Activated naive CD4-positive, alpha-beta T cell treated with anti-CD3 and anti-CD28 coated beads, Interleukin-2, amount 50 U/mL, for 72 hours (primary cell): Measurements from ENCODE around the gene JAGN1. TPM values are rescaled to one million over a fixed set of nuclear protein-coding genes. Genes with fewer than 3 reads are reported as not detected.
"Not testable (repeated sequence)": the region's sequence is repeated elsewhere in the genome, so short reads cannot be mapped to it uniquely, and the experiment has no call there.

Experiments used
- ATAC-seq, 2 donors: fragments of 150-1000 bp; cut with Tn5 transposase; 2 replicates each; pipeline ENCODE4 v1.10.0; 2021; ENCODE audit warnings: mild to moderate bottlenecking in 2 of 2, moderate library complexity in 2 of 2
- DNase-seq, 2 donors: peaks; one replicate each; pipeline ENCODE4 v3.0.0; 2021 to 2022; ENCODE audit warnings: low spot score in 2 of 2
- H3K27ac Mint-ChIP-seq, 2 donors: one replicate each; pipeline ENCODE4 v1.8.0; 2022; ENCODE audit warnings: mild to moderate bottlenecking in 2 of 2, mixed read lengths in 2 of 2
- H3K36me3 Mint-ChIP-seq, 2 donors: one replicate each; pipeline ENCODE4 v1.8.0; 2022; ENCODE audit warnings: mixed read lengths in 2 of 2
- H3K9me3 Mint-ChIP-seq, 2 donors: one replicate each; pipeline ENCODE4 v1.8.0; 2022; ENCODE audit warnings: mixed read lengths in 2 of 2
- total RNA-seq, 2 donors: library from RNA; stranded (reverse); gene quantifications; one replicate each; pipeline ENCODE4 v1.2.3, GENCODE V29; 2022

The JAGN1 gene
- total RNA-seq, result 10 to 100 TPM in 1 of 2 donors, 1 to 10 TPM in 1; 7.5 to 34.4 TPM

GRCh38 chr3:9890249-9891071 lies at the start of gene JAGN1:
Gene JAGN1, plus strand, starts transcription at chr3:9890610. Its CDS starts 113 bp downstream, at chr3:9890723.
- Mint-ChIP-seq H3K27ac (peak within 1 kb of the TSS; percentile 96 to 97), H3K9me3 (peaks cover 4 to 15% of the 10 kb centered on the region in 2 donors), H3K36me3 (peaks cover 42% of the 10 kb centered on the region in 2 donors)
- DNase-seq (peak; percentile 85 to 87), ATAC-seq (peak; percentile 88 to 89)

GRCh38 chr3:9841015-9841414 lies 49.4 kb upstream of the JAGN1 start:
- Mint-ChIP-seq H3K36me3 (peaks cover 24 to 28% of the 10 kb centered on the region in 2 donors), H3K9me3 (no peaks in the 10 kb centered on the region), H3K27ac (peak overlapping the region in 1 of 2 donors; percentile 10)
- ATAC-seq (no peak), DNase-seq (no peak)

- no peaks in the 10 kb centered on the region for H3K9me3 Mint-ChIP-seq
- H3K36me3 Mint-ChIP-seq, result peaks cover 24 to 28% of the 10 kb centered on the region in 2 donors
- H3K27ac Mint-ChIP-seq, result peak within 1 kb of the TSS; percentile 91 to 96
- peak; percentile 97 to 100 for DNase-seq
- peak; percentile 97 for ATAC-seq
Observed at GRCh38 chr3:9843715-9844438, 46.5 kb upstream of the JAGN1 start, which contains the start of gene RPUSD3. Gene RPUSD3, minus strand, starts transcription at chr3:9844008. Its CDS starts 18 bp downstream, at chr3:9843990.

GRCh38 chr3:9846231-9846630 lies 44.2 kb upstream of the JAGN1 start:
- H3K9me3 Mint-ChIP-seq, result no peaks in the 10 kb centered on the region
- DNase-seq (no peak), ATAC-seq (no peak)
- peaks cover 19 to 20% of the 10 kb centered on the region in 2 donors for H3K36me3 Mint-ChIP-seq
- peak overlapping the region; percentile 56 to 85 for H3K27ac Mint-ChIP-seq

- ATAC-seq (no peak), DNase-seq (no peak)
- Mint-ChIP-seq H3K36me3 (peaks cover 12 to 14% of the 10 kb centered on the region in 2 donors), H3K27ac (no peak overlapping the region), H3K9me3 (no peaks in the 10 kb centered on the region)
Observed at GRCh38 chr3:9846931-9847488, 43.4 kb upstream of the JAGN1 start.

- DNase-seq, H3K9me3 Mint-ChIP-seq, ATAC-seq, H3K27ac Mint-ChIP-seq, H3K36me3 Mint-ChIP-seq: not testable (repeated sequence)
Observed at GRCh38 chr3:9847870-9848269, 42.5 kb upstream of the JAGN1 start.

- not testable (repeated sequence) for ATAC-seq, H3K9me3 Mint-ChIP-seq, DNase-seq, H3K36me3 Mint-ChIP-seq
- peak overlapping the region in 1 of 2 donors; percentile 15 for H3K27ac Mint-ChIP-seq
Observed at GRCh38 chr3:9848860-9849259, 41.5 kb upstream of the JAGN1 start.

- ATAC-seq, H3K9me3 Mint-ChIP-seq, DNase-seq, H3K27ac Mint-ChIP-seq, H3K36me3 Mint-ChIP-seq: not testable (repeated sequence)
Observed at GRCh38 chr3:9851383-9851782, 39.0 kb upstream of the JAGN1 start.

- ATAC-seq, DNase-seq, H3K9me3 Mint-ChIP-seq, H3K36me3 Mint-ChIP-seq, H3K27ac Mint-ChIP-seq: not testable (repeated sequence)
Observed at GRCh38 chr3:9851926-9852325, 38.5 kb upstream of the JAGN1 start.

- Mint-ChIP-seq H3K36me3 (no peaks in the 10 kb centered on the region), H3K27ac (no peak overlapping the region), H3K9me3 (no peaks in the 10 kb centered on the region)
- ATAC-seq, result no peak
- no peak for DNase-seq
Observed at GRCh38 chr3:9852528-9852927, 37.9 kb upstream of the JAGN1 start.

- ATAC-seq, DNase-seq, H3K9me3 Mint-ChIP-seq, H3K36me3 Mint-ChIP-seq: not testable (repeated sequence)
- peak overlapping the region in 1 of 2 donors; percentile 44 for H3K27ac Mint-ChIP-seq
Observed at GRCh38 chr3:9854291-9854940, 36.0 kb upstream of the JAGN1 start.

GRCh38 chr3:9855594-9855993 lies 34.8 kb upstream of the JAGN1 start:
- DNase-seq (no peak), ATAC-seq (no peak)
- no peaks in the 10 kb centered on the region for H3K9me3 Mint-ChIP-seq
- H3K36me3 Mint-ChIP-seq, result no peaks in the 10 kb centered on the region
- H3K27ac Mint-ChIP-seq, result peak overlapping the region in 1 of 2 donors; percentile 72

GRCh38 chr3:9859530-9860025 lies 30.8 kb upstream of the JAGN1 start:
- Mint-ChIP-seq H3K36me3 (no peaks in the 10 kb centered on the region), H3K9me3 (no peaks in the 10 kb centered on the region), H3K27ac (peak overlapping the region in 1 of 2 donors; percentile 9)
- ATAC-seq, result no peak
- no peak for DNase-seq

GRCh38 chr3:9861201-9861600 lies 29.2 kb upstream of the JAGN1 start:
- no peak overlapping the region for H3K27ac Mint-ChIP-seq
- DNase-seq, result no peak
- H3K9me3 Mint-ChIP-seq, result no peaks in the 10 kb centered on the region
- H3K36me3 Mint-ChIP-seq, result no peaks in the 10 kb centered on the region
- no peak for ATAC-seq

- ATAC-seq (no peak), DNase-seq (no peak)
- Mint-ChIP-seq H3K27ac (no peak overlapping the region), H3K9me3 (no peaks in the 10 kb centered on the region), H3K36me3 (no peaks in the 10 kb centered on the region)
Observed at GRCh38 chr3:9861626-9862130, 28.7 kb upstream of the JAGN1 start.

GRCh38 chr3:9862391-9863057 lies 27.9 kb upstream of the JAGN1 start:
- DNase-seq (peak in 1 of 2 donors; percentile 35), ATAC-seq (peak; percentile 62 to 89)
- H3K36me3 Mint-ChIP-seq, result no peaks in the 10 kb centered on the region
- H3K27ac Mint-ChIP-seq, result no peak overlapping the region
- no peaks in the 10 kb centered on the region for H3K9me3 Mint-ChIP-seq
